Stomach (tissue), 4 donors: Measurements from ENCODE around the gene UHRF2.

Experiments used
- EP300 ChIP-seq: sonication (generic); formaldehyde crosslinking; IDR thresholded peaks from one replicate; pipeline ENCODE4 v1.6.1; 2017; ENCODE audit warnings: antibody characterized with exemption
- POLR2A ChIP-seq, 4 donors: fragments of 450-650 bp; IDR thresholded peaks; one replicate each; pipeline ENCODE4 v1.6.1; 2016; ENCODE audit warnings: antibody characterized with exemption in 4 of 4, control low read depth in 2 of 4, mild to moderate bottlenecking in 1 of 4, moderate library complexity in 1 of 4
- POLR2AphosphoS5 ChIP-seq, 3 donors: sonication (generic); formaldehyde crosslinking; IDR thresholded peaks; one replicate each; pipeline ENCODE4 v1.6.1; 2016; ENCODE audit warnings: antibody characterized with exemption in 3 of 3
- TF ChIP-seq, protein P1 (sequence below), 7 experiments: fragments of 450-650 bp in 4 of 7; fragments of 200-600 bp in 3 of 7; sonication (generic) in 3 of 7; IDR thresholded peaks; one replicate each; pipeline ENCODE4 v1.5.1; 2016 to 2019; ENCODE audit warnings: antibody characterized with exemption in 7 of 7, control low read depth in 2 of 7, mild to moderate bottlenecking in 1 of 7

DNA sequence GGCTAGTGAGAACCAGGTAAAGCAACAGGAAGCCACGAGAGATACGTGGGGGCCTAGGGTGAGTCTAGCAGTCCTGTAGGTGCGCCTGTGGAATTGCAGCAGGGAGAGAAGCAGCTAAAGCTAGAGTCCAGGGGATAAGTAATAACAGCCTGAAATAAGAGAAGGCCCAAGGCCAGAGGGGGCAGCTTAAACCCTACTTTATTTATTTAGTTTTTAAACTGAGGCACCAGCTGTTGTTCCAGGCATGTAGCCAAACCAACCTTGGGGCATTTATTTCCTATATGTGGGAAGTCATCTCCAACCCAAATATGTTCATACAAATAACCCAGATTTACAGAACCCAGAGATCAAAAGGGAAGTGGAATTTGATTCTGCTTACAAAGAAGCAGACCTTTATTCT is 139.0 kb downstream of the UHRF2 start:
- TF ChIP-seq, protein P1, sequence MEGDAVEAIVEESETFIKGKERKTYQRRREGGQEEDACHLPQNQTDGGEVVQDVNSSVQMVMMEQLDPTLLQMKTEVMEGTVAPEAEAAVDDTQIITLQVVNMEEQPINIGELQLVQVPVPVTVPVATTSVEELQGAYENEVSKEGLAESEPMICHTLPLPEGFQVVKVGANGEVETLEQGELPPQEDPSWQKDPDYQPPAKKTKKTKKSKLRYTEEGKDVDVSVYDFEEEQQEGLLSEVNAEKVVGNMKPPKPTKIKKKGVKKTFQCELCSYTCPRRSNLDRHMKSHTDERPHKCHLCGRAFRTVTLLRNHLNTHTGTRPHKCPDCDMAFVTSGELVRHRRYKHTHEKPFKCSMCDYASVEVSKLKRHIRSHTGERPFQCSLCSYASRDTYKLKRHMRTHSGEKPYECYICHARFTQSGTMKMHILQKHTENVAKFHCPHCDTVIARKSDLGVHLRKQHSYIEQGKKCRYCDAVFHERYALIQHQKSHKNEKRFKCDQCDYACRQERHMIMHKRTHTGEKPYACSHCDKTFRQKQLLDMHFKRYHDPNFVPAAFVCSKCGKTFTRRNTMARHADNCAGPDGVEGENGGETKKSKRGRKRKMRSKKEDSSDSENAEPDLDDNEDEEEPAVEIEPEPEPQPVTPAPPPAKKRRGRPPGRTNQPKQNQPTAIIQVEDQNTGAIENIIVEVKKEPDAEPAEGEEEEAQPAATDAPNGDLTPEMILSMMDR (IDR thresholded peaks at IDR 0.05): no peak
- no peak for TF ChIP-seq EP300
- no peak for TF ChIP-seq POLR2AphosphoS5 (IDR thresholded peaks at IDR 0.05)
- TF ChIP-seq POLR2A (IDR thresholded peaks at IDR 0.05): no peak
